ENCODE results near the gene TAT.

Gene TAT

DNA sequence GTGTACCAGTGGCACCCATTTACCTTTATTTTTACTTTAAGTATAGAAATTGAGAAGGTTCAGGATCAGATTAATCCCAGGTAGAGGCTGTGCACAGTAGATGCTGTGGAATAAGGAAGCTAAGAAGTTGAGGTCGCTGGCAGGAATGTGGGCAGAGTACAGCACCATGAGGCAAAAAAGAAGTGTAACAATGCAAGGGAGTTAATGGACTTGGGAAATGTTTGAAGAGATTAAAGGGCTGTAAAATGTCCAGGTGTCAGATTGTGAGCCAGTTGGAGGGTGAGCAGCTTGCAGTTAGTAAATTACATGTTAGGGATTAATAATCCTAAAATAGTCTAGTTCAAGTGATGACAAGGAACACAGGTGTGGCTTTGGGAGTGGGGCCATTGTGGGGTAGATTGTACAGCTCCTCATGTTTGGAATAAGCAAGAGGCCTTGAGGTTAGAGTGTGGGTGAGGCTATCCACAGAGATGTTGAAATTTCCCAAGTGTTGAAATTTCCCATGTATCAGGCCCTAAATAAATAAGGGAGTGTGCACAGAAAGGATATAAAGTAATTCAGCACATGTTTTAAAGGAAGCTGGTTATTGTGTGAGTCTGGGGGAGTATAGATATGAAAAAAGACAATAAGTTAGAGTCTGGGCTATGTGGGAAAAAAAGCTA lies 21.5 kb downstream of the TAT start:
- H3K4me3 ChIP-seq (ENCODE audit: insufficient read length, low read depth): no peak overlapping the region
- no peaks in the 10 kb centered on the region for H3K4me1 ChIP-seq (ENCODE audit: insufficient read depth, insufficient read length)
- no peak for TF ChIP-seq ZNF274 (IDR thresholded peaks at IDR 0.05; ENCODE audit: low read depth, low read length)
- TF ChIP-seq SUZ12 (IDR thresholded peaks at IDR 0.05; ENCODE audit: extremely low read depth, insufficient read depth, insufficient read length): no peak
- TF ChIP-seq YY1 (IDR thresholded peaks at IDR 0.05; ENCODE audit: insufficient read depth, insufficient read length): no peak
- no peaks in the 10 kb centered on the region for H3K36me3 ChIP-seq (ENCODE audit: insufficient read depth, insufficient read length, low read length)
- no peaks in the 10 kb centered on the region for H3K27me3 ChIP-seq (ENCODE audit: insufficient read depth, insufficient read length)
- H3K9me3 ChIP-seq (ENCODE audit: insufficient read depth, low read length): no peaks in the 10 kb centered on the region
- no peak for DNase-seq (ENCODE audit: low read depth, low spot score)
- H3K9ac ChIP-seq (ENCODE audit: insufficient read length, low read depth): no peak overlapping the region

DNA sequence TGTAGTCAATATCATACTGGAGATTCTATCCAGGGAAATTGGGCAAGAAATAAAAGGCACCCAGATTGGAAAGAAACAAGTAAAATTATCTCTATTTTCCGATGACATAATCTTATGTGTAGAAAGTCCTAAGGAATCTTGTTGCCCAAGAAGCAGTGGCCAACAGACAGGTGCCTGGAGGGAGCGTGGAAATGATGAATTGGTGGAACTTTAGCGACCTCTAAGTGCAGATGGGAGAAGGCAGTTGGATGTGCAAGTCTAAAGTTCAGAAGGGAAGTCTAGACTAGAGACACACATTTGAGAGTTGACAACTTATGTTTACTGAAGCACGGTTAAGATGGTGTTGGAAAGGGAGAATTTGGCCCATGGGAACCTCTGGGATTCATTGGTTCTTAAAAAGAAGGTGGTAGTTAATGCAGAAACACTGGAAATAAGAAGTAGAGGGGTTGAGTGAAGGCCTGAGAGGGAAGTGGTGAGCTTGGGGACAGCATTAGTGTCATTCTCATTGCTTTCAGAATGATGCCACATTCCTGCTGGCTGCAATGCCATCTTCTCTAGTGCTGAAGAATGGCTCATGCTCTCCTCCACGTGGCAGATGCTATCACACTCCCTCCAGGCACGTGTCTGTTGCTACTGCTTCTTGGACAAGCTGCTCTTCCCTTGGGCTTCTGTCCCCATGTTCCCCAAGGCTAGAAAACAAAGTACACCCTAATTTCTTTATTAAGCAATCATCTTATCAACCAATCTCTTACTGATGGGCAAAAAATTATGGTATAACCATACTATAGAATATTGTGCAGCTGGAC lies 24.0 kb downstream of the TAT start:
- H3K4me1 ChIP-seq (ENCODE audit: insufficient read depth, insufficient read length): no peaks in the 10 kb centered on the region
- H3K9me3 ChIP-seq (ENCODE audit: insufficient read depth, low read length): no peaks in the 10 kb centered on the region
- TF ChIP-seq SUZ12 (IDR thresholded peaks at IDR 0.05; ENCODE audit: extremely low read depth, insufficient read depth, insufficient read length) (no peak), YY1 (IDR thresholded peaks at IDR 0.05; ENCODE audit: insufficient read depth, insufficient read length) (no peak), ZNF274 (IDR thresholded peaks at IDR 0.05; ENCODE audit: low read depth, low read length) (no peak)
- no peak overlapping the region for H3K9ac ChIP-seq (ENCODE audit: insufficient read length, low read depth)
- H3K27me3 ChIP-seq (ENCODE audit: insufficient read depth, insufficient read length): no peaks in the 10 kb centered on the region
- peak; percentile 15 for DNase-seq (ENCODE audit: low read depth, low spot score)
- no peaks in the 10 kb centered on the region for H3K36me3 ChIP-seq (ENCODE audit: insufficient read depth, insufficient read length, low read length)
- no peak overlapping the region for H3K4me3 ChIP-seq (ENCODE audit: insufficient read length, low read depth)

- no peak for TF ChIP-seq ZNF274 (IDR thresholded peaks at IDR 0.05; ENCODE audit: low read depth, low read length)
- TF ChIP-seq SUZ12 (IDR thresholded peaks at IDR 0.05; ENCODE audit: extremely low read depth, insufficient read depth, insufficient read length): no peak
- no peak for TF ChIP-seq YY1 (IDR thresholded peaks at IDR 0.05; ENCODE audit: insufficient read depth, insufficient read length)
- H3K36me3 ChIP-seq (ENCODE audit: insufficient read depth, insufficient read length, low read length): no peaks in the 10 kb centered on the region
- no peaks in the 10 kb centered on the region for H3K27me3 ChIP-seq (ENCODE audit: insufficient read depth, insufficient read length)
- H3K4me1 ChIP-seq (ENCODE audit: insufficient read depth, insufficient read length): no peaks in the 10 kb centered on the region
- no peaks in the 10 kb centered on the region for H3K9me3 ChIP-seq (ENCODE audit: insufficient read depth, low read length)
- no peak overlapping the region for H3K9ac ChIP-seq (ENCODE audit: insufficient read length, low read depth)
- no peak for DNase-seq (ENCODE audit: low read depth, low spot score)
- no peak overlapping the region for H3K4me3 ChIP-seq (ENCODE audit: insufficient read length, low read depth)
Observed at GRCh38 chr16:71547168-71547567, 29.7 kb downstream of the TAT start.

- no peak overlapping the region for H3K9ac ChIP-seq (ENCODE audit: insufficient read length, low read depth)
- peak; percentile 52 for DNase-seq (ENCODE audit: low read depth, low spot score)
Observed at GRCh38 chr16:71542377-71542776, 34.5 kb downstream of the TAT start.

GRCh38 chr16:71537643-71538042 lies 39.2 kb downstream of the TAT start:
- peak; percentile 55 for DNase-seq (ENCODE audit: low read depth, low spot score)

More at GRCh38 chr16:71542377-71542776, 34.5 kb downstream of the TAT start:
- Histone ChIP-seq H3K4me1 (ENCODE audit: insufficient read depth, insufficient read length) (no peaks in the 10 kb centered on the region), H3K9me3 (ENCODE audit: insufficient read depth, low read length) (no peaks in the 10 kb centered on the region), H3K4me3 (ENCODE audit: insufficient read length, low read depth) (no peak overlapping the region), H3K27me3 (ENCODE audit: insufficient read depth, insufficient read length) (no peaks in the 10 kb centered on the region), H3K36me3 (ENCODE audit: insufficient read depth, insufficient read length, low read length) (no peaks in the 10 kb centered on the region)
- no peak for TF ChIP-seq ZNF274 (IDR thresholded peaks at IDR 0.05; ENCODE audit: low read depth, low read length)
- no peak for TF ChIP-seq SUZ12 (IDR thresholded peaks at IDR 0.05; ENCODE audit: extremely low read depth, insufficient read depth, insufficient read length)
- no peak for TF ChIP-seq YY1 (IDR thresholded peaks at IDR 0.05; ENCODE audit: insufficient read depth, insufficient read length)

GRCh38 chr16:71536752-71537499 lies 40.0 kb downstream of the TAT start:
- TF ChIP-seq ZNF274 (IDR thresholded peaks at IDR 0.05; ENCODE audit: low read depth, low read length): no peak
- no peak for TF ChIP-seq SUZ12 (IDR thresholded peaks at IDR 0.05; ENCODE audit: extremely low read depth, insufficient read depth, insufficient read length)
- no peak for TF ChIP-seq YY1 (IDR thresholded peaks at IDR 0.05; ENCODE audit: insufficient read depth, insufficient read length)
- no peak for DNase-seq (ENCODE audit: low read depth, low spot score)
- Histone ChIP-seq H3K4me1 (ENCODE audit: insufficient read depth, insufficient read length) (no peaks in the 10 kb centered on the region), H3K27me3 (ENCODE audit: insufficient read depth, insufficient read length) (no peaks in the 10 kb centered on the region), H3K4me3 (ENCODE audit: insufficient read length, low read depth) (no peak overlapping the region), H3K9ac (ENCODE audit: insufficient read length, low read depth) (no peak overlapping the region), H3K36me3 (ENCODE audit: insufficient read depth, insufficient read length, low read length) (no peaks in the 10 kb centered on the region), H3K9me3 (ENCODE audit: insufficient read depth, low read length) (no peaks in the 10 kb centered on the region)

More at GRCh38 chr16:71537643-71538042, 39.2 kb downstream of the TAT start:
- no peaks in the 10 kb centered on the region for H3K27me3 ChIP-seq (ENCODE audit: insufficient read depth, insufficient read length)
- no peak overlapping the region for H3K4me3 ChIP-seq (ENCODE audit: insufficient read length, low read depth)
- no peak overlapping the region for H3K9ac ChIP-seq (ENCODE audit: insufficient read length, low read depth)
- H3K9me3 ChIP-seq (ENCODE audit: insufficient read depth, low read length): no peaks in the 10 kb centered on the region
- H3K4me1 ChIP-seq (ENCODE audit: insufficient read depth, insufficient read length): no peaks in the 10 kb centered on the region
- TF ChIP-seq SUZ12 (IDR thresholded peaks at IDR 0.05; ENCODE audit: extremely low read depth, insufficient read depth, insufficient read length): no peak
- no peak for TF ChIP-seq YY1 (IDR thresholded peaks at IDR 0.05; ENCODE audit: insufficient read depth, insufficient read length)
- no peak for TF ChIP-seq ZNF274 (IDR thresholded peaks at IDR 0.05; ENCODE audit: low read depth, low read length)
- no peaks in the 10 kb centered on the region for H3K36me3 ChIP-seq (ENCODE audit: insufficient read depth, insufficient read length, low read length)
